22Rv1 (cell line): Measurements from ENCODE around the gene MAP3K5.

Experiments
- CTCF ChIP-seq: fragments of 450-650 bp; IDR thresholded peaks from 2 replicates; pipeline ENCODE4 v1.5.1; 2017; ENCODE audit warnings: mild to moderate bottlenecking
- ZFX ChIP-seq: fragments of 450-650 bp; IDR thresholded peaks from 2 replicates; pipeline ENCODE4 v1.6.1; 2017; ENCODE audit warnings: antibody characterized with exemption, borderline replicate concordance

- no peak for TF ChIP-seq CTCF
- TF ChIP-seq ZFX, result no peak
These were observed 59.4 kb downstream of the MAP3K5 start for GRCh38 chr6:136732889-136733288.
